ENCODE data around the gene TMED10. TPM values are rescaled to one million over a fixed set of nuclear protein-coding genes. Genes with fewer than 3 reads are reported as not detected.

TMED10 gene
- total and polyA plus RNA-seq, 2 donors (not counting 3 experiments of a cell fraction or from before 2014, with no cell fraction given): 338 to 342 TPM

DNA sequence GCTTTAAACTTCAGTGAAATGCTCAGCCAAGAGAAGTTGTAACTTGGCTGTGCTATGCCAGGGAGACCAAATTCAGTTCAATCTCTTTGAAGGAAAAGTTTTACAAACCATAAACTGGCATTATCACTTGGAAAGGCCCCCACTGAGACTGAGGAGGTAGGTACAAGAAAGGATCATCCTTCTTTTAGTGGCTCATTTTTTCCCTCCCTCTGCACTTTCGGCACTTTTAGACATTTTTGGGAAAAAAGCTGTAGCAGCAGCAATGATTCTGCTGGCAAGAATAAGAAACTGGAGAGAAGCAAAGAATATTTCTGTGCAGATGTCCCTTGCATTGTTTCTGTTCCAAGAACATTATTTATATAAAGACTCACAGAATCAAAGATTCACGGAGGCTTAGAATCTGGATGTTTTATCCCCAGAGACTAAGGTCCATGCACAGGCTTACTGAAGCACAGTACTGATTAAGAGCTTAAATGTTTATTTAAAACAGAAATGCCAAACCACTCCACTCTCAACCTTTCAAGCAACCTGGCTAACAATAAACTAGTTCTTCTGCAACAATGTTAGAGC is 94.7 kb downstream of the TMED10 start:
- no peak overlapping the region for H3K27ac ChIP-seq (ENCODE audit: insufficient read depth, low read depth, low read length)
- no peaks in the 10 kb centered on the region for H3K27me3 ChIP-seq (ENCODE audit: control insufficient read depth in 2 of 2, insufficient read depth in 2 of 2, low read length in 2 of 2)
- dilution Hi-C loops (cut with MboI; ENCODE audit: extremely low pct_ligation_motif_present, low sequenced_read_pairs) (no loop called here), intact Hi-C loops (cut with micrococcal nuclease) (no loop called here)
- no peak overlapping the region for H3K9ac ChIP-seq (replicated peaks; ENCODE audit: extremely low read depth, insufficient read depth, low read length)
- H3K4me1 ChIP-seq (ENCODE audit: control insufficient read depth, extremely low read depth, insufficient read depth, low read length): no peaks in the 10 kb centered on the region
- FAIRE-seq: no peak
- peaks cover 4 to 14% of the 10 kb centered on the region in 2 experiments for H3K36me3 ChIP-seq (ENCODE audit: control insufficient read depth in 2 of 2, extremely low read depth in 1 of 2, insufficient read depth in 2 of 2, low read length in 2 of 2)
- no peak overlapping the region for H2AFZ ChIP-seq (ENCODE audit: low read depth, low read length)
- no peak overlapping the region for H3K4me3 ChIP-seq (replicated peaks in 1 of 3; ENCODE audit: insufficient read depth in 1 of 3, low read depth in 1 of 3, low read length in 3 of 3)
- no peak for DNase-seq (ENCODE audit: low read depth, low spot score)
- ChIA-PET CTCF (no interaction called here), POLR2A (no interaction called here)
- H3K4me2 ChIP-seq (ENCODE audit: insufficient read depth, low read length): no peak overlapping the region
- TF ChIP-seq, protein P1, sequence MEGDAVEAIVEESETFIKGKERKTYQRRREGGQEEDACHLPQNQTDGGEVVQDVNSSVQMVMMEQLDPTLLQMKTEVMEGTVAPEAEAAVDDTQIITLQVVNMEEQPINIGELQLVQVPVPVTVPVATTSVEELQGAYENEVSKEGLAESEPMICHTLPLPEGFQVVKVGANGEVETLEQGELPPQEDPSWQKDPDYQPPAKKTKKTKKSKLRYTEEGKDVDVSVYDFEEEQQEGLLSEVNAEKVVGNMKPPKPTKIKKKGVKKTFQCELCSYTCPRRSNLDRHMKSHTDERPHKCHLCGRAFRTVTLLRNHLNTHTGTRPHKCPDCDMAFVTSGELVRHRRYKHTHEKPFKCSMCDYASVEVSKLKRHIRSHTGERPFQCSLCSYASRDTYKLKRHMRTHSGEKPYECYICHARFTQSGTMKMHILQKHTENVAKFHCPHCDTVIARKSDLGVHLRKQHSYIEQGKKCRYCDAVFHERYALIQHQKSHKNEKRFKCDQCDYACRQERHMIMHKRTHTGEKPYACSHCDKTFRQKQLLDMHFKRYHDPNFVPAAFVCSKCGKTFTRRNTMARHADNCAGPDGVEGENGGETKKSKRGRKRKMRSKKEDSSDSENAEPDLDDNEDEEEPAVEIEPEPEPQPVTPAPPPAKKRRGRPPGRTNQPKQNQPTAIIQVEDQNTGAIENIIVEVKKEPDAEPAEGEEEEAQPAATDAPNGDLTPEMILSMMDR (IDR thresholded peaks at IDR 0.05; ENCODE audit: extremely low read depth in 1 of 2, insufficient read depth in 1 of 2, low read depth in 1 of 2, low read length in 2 of 2): no peak
- TF ChIP-seq EZH2 (IDR thresholded peaks at IDR 0.05; ENCODE audit: borderline replicate concordance, low read depth, low read length, severe bottlenecking): no peak
- TF ChIP-seq MYC (IDR thresholded peaks at IDR 0.05; ENCODE audit: low read depth, low read length): no peak
- no peak for TF ChIP-seq GATA2 (IDR thresholded peaks at IDR 0.05; ENCODE audit: insufficient read depth, insufficient read length, low read depth, low read length)
- no peak for TF ChIP-seq FOS (IDR thresholded peaks at IDR 0.05; ENCODE audit: borderline replicate concordance, insufficient read depth, low read length)
- BruUV-seq (replicated peaks): no TSS peak
- no peaks in the 10 kb centered on the region for H3K79me2 ChIP-seq (ENCODE audit: control insufficient read depth, insufficient read depth, low read length)
- no peaks in the 10 kb centered on the region for H4K20me1 ChIP-seq (replicated peaks; ENCODE audit: control insufficient read depth, extremely low read depth, insufficient read depth, low read length)
- H3K9me1 ChIP-seq (replicated peaks; ENCODE audit: control insufficient read depth, extremely low read depth, insufficient read depth, low read length): no peaks in the 10 kb centered on the region
- no peaks in the 10 kb centered on the region for H3K9me3 ChIP-seq (replicated peaks; ENCODE audit: control insufficient read depth, insufficient read depth, low read length)

Small RNA genes lying within 50 kb of the gene (small RNA-seq; reads per million reads assigned to genes)
- gene HIF1AP1 (ENCODE audit: insufficient read depth, insufficient read length, low read depth, low replicate concordance): not detected
- not detected for gene RNU4ATAC14P (ENCODE audit: insufficient read depth, insufficient read length, low read depth, low replicate concordance)

Other genes starting within 250 kb of the TMED10 start
- 206 and 254 TPM in 2 replicates for gene PGF, start 221.0 kb downstream of the TMED10 start, total RNA-seq
- 89.0 and 102 TPM in 2 replicates for gene PGF, start 221.0 kb downstream of the TMED10 start, polyA plus RNA-seq
- 97.0 and 103 TPM in 2 replicates for gene EIF2B2, start 173.7 kb downstream of the TMED10 start, total RNA-seq
- gene EIF2B2, start 173.7 kb downstream of the TMED10 start, polyA plus RNA-seq: 143 and 146 TPM in 2 replicates
- 14.6 and 16.5 TPM in 2 replicates for gene MLH3, start 125.1 kb downstream of the TMED10 start, total RNA-seq
- gene MLH3, start 125.1 kb downstream of the TMED10 start, polyA plus RNA-seq: 4.6 and 4.8 TPM in 2 replicates
- 34.2 and 37.5 TPM in 2 replicates for gene ACYP1, start 112.6 kb downstream of the TMED10 start, total RNA-seq
- gene ACYP1, start 112.6 kb downstream of the TMED10 start, polyA plus RNA-seq: 17.4 and 30.2 TPM in 2 replicates
- gene ZC2HC1C, start 107.0 kb downstream of the TMED10 start, total RNA-seq: 0.91 and 3.6 TPM in 2 replicates
- 0.72 and 0.84 TPM in 2 replicates for gene ZC2HC1C, start 107.0 kb downstream of the TMED10 start, polyA plus RNA-seq
- gene NEK9, start 49.6 kb downstream of the TMED10 start, total RNA-seq: 65.1 and 69.6 TPM in 2 replicates
- 22.1 and 25.1 TPM in 2 replicates for gene NEK9, start 49.6 kb downstream of the TMED10 start, polyA plus RNA-seq
- 9.2 and 63.2 TPM in 2 replicates for gene FOS, start 102.2 kb upstream of the TMED10 start, total RNA-seq
- 41.6 and 55.6 TPM in 2 replicates for gene FOS, start 102.2 kb upstream of the TMED10 start, polyA plus RNA-seq